Subcutaneous abdominal adipose tissue (tissue), 5 donors: ENCODE data around the gene ISG20.
A peak's percentile ranks its signal among the peaks of the same experiment; 100 is the strongest.

Experiments
- H3K27ac ChIP-seq: one replicate; pipeline ENCODE4 v1.7.0; 2013; ENCODE audit warnings: low read depth, mild to moderate bottlenecking, inconsistent platforms, low read length, moderate library complexity
- H3K27me3 ChIP-seq, 5 donors: one replicate each; pipeline ENCODE4 v1.7.0; 2013; ENCODE audit warnings: low read length in 5 of 5, inconsistent platforms in 1 of 5; ENCODE audit not compliant: control insufficient read depth in 5 of 5, insufficient read depth in 4 of 5
- H3K36me3 ChIP-seq, 5 donors: one replicate each; pipeline ENCODE4 v1.7.0; 2013; ENCODE audit warnings: low read length in 5 of 5; ENCODE audit not compliant: control insufficient read depth in 5 of 5, insufficient read depth in 5 of 5
- H3K4me1 ChIP-seq, 5 donors: one replicate each; pipeline ENCODE4 v1.7.0; 2013; ENCODE audit warnings: low read length in 5 of 5, mild to moderate bottlenecking in 3 of 5, moderate library complexity in 1 of 5; ENCODE audit not compliant: control insufficient read depth in 5 of 5, insufficient read depth in 5 of 5
- H3K4me3 ChIP-seq, 5 donors: one replicate each; pipeline ENCODE4 v1.7.0; 2013; ENCODE audit warnings: low read length in 5 of 5, low read depth in 1 of 5
- H3K9ac ChIP-seq, 5 donors: one replicate each; pipeline ENCODE4 v1.7.0; 2013; ENCODE audit warnings: low read length in 5 of 5, mild to moderate bottlenecking in 4 of 5, moderate library complexity in 3 of 5
- H3K9me3 ChIP-seq, 5 donors: one replicate each; pipeline ENCODE4 v1.7.0; 2013; ENCODE audit warnings: low read length in 5 of 5; ENCODE audit not compliant: control insufficient read depth in 5 of 5
- donor health status: healthy.
- donor health status: healthy.
- donor health status: healthy.
- donor health status: healthy.
- donor health status: healthy.

ISG20 gene

DNA sequence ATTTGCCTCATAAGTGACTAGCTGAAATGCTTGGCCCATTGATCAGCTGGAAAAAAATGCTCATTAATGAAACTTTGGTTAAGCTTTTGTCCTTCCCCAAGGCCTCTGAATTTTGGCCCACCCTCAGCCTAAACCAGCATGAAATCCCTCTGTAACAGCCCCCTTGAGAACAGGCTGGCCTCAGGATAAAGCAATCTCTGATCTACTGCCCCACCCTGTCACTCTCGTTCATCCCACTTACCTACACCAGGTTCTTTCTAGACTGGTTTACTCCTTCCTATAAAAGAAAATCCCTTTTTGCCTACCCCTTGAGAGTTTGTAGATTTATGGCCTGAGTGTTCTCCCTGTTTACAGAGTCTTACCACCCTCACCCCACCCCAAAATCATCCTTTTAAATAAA lies 21.0 kb upstream of the ISG20 start:
- Histone ChIP-seq H3K4me3 (no peak overlapping the region), H3K9ac (no peak overlapping the region), H3K27ac (no peak overlapping the region), H3K36me3 (no peaks in the 10 kb centered on the region), H3K27me3 (no peaks in the 10 kb centered on the region), H3K4me1 (peaks cover 7 to 30% (median 22%) of the 10 kb centered on the region in 5 donors), H3K9me3 (no peaks in the 10 kb centered on the region)

DNA sequence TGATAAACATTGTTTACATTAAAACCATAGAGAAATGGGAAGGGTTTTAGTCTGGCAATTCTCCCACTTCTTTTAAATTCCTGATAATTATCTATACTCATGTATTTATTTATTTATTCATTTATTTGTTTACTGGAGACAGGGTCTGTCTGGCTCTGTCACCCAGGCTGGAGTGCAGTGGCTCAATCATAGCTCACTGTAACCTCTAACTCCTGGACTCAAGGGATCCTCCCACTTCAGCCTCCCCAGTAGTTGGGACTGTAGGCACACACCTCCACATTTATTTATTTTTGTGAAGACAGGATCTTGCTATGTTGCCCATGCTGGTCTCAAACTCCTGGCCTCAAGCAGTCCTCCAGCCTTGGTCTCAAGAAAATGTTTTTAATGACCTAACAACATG lies 20.1 kb upstream of the ISG20 start:
- Histone ChIP-seq H3K27ac (no peak overlapping the region), H3K9me3 (no peaks in the 10 kb centered on the region), H3K4me1 (peaks cover 7 to 33% (median 26%) of the 10 kb centered on the region in 5 donors), H3K36me3 (peaks cover 0 to under 1% (median 0%) of the 10 kb centered on the region in 5 donors), H3K9ac (no peak overlapping the region), H3K4me3 (no peak overlapping the region), H3K27me3 (no peaks in the 10 kb centered on the region)

DNA sequence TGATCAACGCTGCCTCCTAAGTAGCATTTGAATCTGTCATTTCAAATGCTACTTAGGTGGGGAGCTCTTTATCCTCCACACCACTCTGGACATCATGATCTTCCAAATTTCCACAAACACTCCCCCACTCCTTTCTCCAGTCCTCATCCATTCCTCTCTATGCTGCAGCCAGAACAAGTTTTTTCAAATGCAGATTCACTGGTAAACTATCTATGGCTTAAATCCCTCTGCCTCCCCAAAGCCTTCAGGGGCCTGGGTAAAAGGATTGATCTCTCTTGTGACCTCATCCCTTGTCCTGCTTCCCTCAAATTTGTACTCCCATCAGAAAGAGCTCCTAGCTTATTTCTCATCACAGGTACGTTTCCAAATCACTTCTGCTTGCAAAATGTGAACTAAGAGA lies 19.0 kb upstream of the ISG20 start:
- Histone ChIP-seq H3K4me3 (no peak overlapping the region), H3K9ac (no peak overlapping the region), H3K9me3 (no peaks in the 10 kb centered on the region), H3K36me3 (peaks cover 0 to 3% (median 0%) of the 10 kb centered on the region in 5 donors), H3K4me1 (peaks cover 7 to 37% (median 30%) of the 10 kb centered on the region in 5 donors), H3K27me3 (no peaks in the 10 kb centered on the region), H3K27ac (no peak overlapping the region)

DNA sequence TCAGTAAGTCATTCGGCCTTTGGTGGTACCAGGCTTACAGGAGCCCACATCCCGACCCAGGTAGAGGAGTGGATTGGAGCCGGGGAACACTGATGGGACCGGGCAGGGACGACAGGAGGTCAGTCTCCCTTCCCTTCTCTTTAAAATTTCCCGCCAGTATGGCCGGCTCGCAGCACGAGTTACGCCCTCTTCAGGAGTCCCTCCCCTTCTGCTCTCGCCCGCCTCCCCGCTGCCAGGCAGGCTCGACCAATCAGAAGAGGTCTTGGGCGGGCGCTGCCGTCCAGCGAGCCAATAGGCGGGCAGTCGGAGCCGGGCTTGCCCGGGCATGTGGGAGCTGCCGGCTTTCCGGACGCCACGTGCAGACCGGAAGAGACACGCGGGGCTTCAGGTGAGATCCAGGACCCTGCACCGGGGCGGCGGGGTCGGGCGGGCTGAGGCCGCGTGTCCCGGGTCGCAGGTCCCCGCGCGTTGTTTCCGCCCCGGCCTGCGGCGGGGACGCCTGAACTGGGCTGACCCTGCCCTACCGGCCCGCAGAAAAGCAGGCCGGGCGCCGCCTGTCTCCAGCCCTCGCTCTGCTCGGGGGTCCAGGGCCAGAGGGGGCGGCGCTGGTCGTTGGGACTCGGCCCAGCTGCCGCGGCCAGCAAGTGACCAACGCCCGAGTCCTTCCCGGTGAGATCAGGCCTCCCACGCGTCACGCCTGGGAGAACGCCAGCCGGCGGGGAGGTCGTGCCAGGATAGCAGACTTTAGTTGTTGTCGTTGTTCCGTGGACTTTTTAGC lies 17.6 kb upstream of the ISG20 start, which contains the start of gene AEN:
TSS of gene AEN (plus strand) at position 346 of the 778 bp plus-strand sequence. CDS start 4,870 bp downstream, outside the sequence.
- peaks cover 0 to 5% (median 2%) of the 10 kb centered on the region in 5 donors for H3K36me3 ChIP-seq
- H3K9ac ChIP-seq, result peak within 1 kb of the TSS; percentile 68 to 90 (median 77)
- peak within 1 kb of the TSS; percentile 71 to 77 (median 73) for H3K4me3 ChIP-seq
- no peaks in the 10 kb centered on the region for H3K27me3 ChIP-seq
- H3K27ac ChIP-seq, result peak within 1 kb of the TSS; percentile 85
- H3K4me1 ChIP-seq, result peaks cover 7 to 38% (median 30%) of the 10 kb centered on the region in 5 donors
- H3K9me3 ChIP-seq, result no peaks in the 10 kb centered on the region

DNA sequence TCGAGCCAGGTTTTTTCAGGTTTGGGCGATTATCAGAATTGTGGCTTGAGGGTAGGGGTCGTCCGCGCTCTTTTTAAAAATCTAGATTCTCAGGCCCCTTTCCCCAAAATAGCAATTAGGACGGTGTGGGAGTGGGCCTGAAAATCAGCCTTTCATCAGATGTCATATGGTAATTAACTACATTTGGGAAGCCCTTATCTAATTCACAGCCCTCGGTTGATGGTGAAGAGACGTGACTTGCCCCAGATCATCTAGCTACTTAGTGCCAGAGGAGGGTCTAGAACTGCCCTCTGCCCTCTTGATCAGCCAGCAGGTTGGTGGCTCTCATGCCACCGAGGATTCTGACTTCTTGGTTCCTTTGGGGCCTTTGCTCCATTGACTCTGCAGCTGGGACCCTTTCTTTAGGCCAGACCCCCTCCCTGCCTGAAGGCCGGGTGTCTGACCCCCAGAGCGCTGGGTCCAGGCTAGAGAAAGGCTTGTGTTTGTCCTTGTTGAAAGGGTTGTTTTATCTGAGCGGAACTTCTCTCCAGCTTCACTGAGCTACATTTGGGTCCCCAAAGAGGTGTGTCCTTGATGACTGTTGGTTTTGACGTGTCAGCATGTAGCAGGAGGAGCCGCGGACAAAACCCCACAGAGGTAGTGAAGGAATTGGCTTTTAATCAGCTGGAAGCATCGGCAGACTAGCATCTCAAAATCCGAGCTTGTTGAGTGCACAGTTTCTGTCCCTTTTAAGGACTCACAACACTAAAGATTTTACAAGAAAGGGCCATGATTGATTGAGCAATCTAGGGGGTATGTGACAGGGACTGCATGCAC lies 16.8 kb upstream of the ISG20 start:
- peak overlapping the region; percentile 71 to 77 (median 73) for H3K4me3 ChIP-seq
- peaks cover 7 to 38% (median 30%) of the 10 kb centered on the region in 5 donors for H3K4me1 ChIP-seq
- H3K36me3 ChIP-seq, result peaks cover 0 to 13% (median 10%) of the 10 kb centered on the region in 5 donors
- H3K9ac ChIP-seq, result peak overlapping the region; percentile 68 to 90 (median 77)
- no peaks in the 10 kb centered on the region for H3K9me3 ChIP-seq
- no peaks in the 10 kb centered on the region for H3K27me3 ChIP-seq
- peak overlapping the region; percentile 85 for H3K27ac ChIP-seq

DNA sequence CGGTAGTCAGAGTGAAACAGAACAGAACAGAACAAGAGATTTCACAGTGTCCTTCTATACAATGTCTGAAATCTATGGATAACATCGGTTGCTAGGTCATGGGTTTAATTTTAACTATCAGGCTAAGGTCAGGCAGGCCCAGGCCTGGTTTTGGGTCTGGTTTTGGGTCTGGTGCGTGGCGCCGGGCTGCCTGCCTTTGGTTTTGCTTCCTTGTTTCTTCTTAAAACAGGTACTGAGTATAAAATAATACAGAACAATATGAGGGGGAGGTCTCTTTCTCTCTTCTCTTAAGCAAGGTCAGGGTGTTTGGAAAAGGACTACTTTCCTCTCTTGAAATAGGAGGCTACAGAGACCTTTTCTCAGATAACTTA lies 16.2 kb upstream of the ISG20 start:
- H3K27me3 ChIP-seq, result no peaks in the 10 kb centered on the region
- peak overlapping the region; percentile 71 to 77 (median 73) for H3K4me3 ChIP-seq
- peak overlapping the region; percentile 85 for H3K27ac ChIP-seq
- peaks cover 7 to 38% (median 30%) of the 10 kb centered on the region in 5 donors for H3K4me1 ChIP-seq
- H3K9me3 ChIP-seq, result no peaks in the 10 kb centered on the region
- H3K36me3 ChIP-seq, result peaks cover 0 to 17% (median 12%) of the 10 kb centered on the region in 5 donors
- H3K9ac ChIP-seq, result peak overlapping the region in 3 of 5 donors; percentile 55 to 90 (median 80)

DNA sequence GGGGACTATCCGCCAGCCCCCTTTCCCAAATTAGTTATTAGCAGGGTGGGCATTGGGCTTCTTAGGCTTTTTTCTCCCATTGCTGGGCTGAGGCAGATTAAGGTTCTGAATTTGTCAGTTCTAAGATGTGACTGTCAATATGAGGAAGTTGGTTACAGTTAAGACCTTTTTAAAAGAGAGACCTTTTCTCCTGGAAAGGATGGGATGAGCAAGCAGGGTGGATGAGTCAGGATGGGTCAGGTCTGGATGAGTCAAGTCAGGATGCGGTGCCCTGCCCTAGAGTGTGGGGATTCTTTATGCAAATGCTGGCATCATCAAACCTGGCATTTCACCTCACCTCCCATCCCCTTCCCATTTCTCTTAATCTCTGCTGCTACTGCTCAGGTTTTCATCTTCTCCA lies 15.8 kb upstream of the ISG20 start:
- H3K9me3 ChIP-seq, result no peaks in the 10 kb centered on the region
- H3K9ac ChIP-seq, result peak overlapping the region in 2 of 5 donors; percentile 55 to 90

DNA sequence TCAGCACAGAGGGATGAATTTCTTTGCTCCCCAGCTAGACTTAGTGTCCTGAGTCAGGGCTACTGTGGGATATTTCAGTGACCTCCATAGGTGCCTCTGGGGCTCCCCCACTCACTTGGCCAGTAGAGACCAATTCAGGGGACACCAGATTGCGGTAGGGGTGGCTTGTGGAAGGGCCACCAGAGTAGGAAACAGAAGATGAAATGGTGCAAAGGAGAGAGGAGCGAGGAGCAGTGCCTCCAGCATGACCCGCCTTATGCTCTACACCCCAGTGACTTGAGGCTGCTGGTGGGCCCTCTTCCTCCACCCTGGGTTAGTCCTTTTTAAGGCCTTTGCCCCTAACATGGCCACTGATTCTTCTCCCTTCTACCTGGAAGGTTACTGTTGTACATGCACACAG lies 15.2 kb upstream of the ISG20 start:
- Histone ChIP-seq H3K9me3 (no peaks in the 10 kb centered on the region), H3K27ac (no peak overlapping the region), H3K27me3 (no peaks in the 10 kb centered on the region), H3K4me3 (no peak overlapping the region), H3K4me1 (peaks cover 7 to 38% (median 30%) of the 10 kb centered on the region in 5 donors), H3K9ac (no peak overlapping the region), H3K36me3 (peaks cover 0 to 24% (median 20%) of the 10 kb centered on the region in 5 donors)

More for the DNA sequence above, 15.8 kb upstream of the ISG20 start:
- Histone ChIP-seq H3K4me3 (no peak overlapping the region), H3K4me1 (peaks cover 7 to 38% (median 30%) of the 10 kb centered on the region in 5 donors), H3K27ac (peak overlapping the region; percentile 85), H3K27me3 (no peaks in the 10 kb centered on the region), H3K36me3 (peaks cover 0 to 20% (median 16%) of the 10 kb centered on the region in 5 donors)

DNA sequence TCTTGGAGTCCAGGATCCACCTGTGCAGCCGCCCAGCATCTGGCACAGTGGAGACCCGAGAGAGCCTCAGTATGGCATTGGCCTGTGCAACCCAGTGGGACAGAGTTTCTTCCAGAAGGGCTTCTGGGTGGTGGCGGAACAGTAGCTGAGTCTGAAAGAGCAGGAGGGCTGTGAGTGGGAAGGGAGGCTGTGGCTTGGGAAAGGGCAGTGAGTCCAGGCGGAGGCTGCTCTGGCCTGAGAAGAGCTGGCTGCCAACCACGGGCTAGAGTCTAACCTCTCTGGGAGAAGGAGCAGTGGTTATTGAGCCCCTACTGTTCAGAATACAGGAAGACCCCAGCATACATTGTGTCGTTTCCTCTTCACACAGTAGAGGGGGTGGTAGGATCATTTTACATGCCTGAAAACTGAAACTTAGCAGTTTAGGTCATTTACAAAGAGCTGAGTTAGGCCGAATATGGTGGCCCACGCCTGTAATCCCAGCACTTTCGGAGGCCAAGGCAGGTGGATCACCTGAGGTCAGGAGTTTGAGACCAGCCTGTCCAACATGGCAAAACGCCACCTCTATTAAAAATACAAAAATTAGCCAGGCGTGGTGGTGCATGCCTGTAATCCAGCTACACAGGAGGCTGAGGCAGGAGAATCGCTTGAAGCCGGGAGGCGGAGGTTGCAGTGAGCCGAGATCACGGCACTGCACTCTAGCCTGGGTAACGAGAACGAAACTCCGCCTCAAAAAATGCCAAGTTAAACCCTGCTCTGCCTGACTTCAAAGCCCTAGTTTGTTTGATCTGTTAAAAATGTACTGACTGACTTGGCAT lies 14.5 kb upstream of the ISG20 start:
- Histone ChIP-seq H3K27ac (no peak overlapping the region), H3K27me3 (no peaks in the 10 kb centered on the region), H3K4me1 (peaks cover 7 to 40% (median 30%) of the 10 kb centered on the region in 5 donors), H3K4me3 (peak overlapping the region in 2 of 5 donors; percentile 8 to 48), H3K9me3 (no peaks in the 10 kb centered on the region), H3K9ac (peak overlapping the region in 2 of 5 donors; percentile 23 to 28), H3K36me3 (peaks cover 0 to 31% (median 26%) of the 10 kb centered on the region in 5 donors)
